Esophagus muscularis mucosa (tissue), 4 donors: ENCODE results near the gene TRAPPC6A. TPM values are rescaled to one million over a fixed set of nuclear protein-coding genes. Genes with fewer than 3 reads are reported as not detected.

ENCODE experiments used
- DNase-seq: peaks from one replicate; pipeline ENCODE4 v3.0.0-alpha.2; 2017; ENCODE audit errors: extremely low spot score
- H3K27ac ChIP-seq, 4 donors: fragments of 200-600 bp; sonication (generic); replicated peaks in 1 of 4; 1 replicate in 3 of 4; 2 replicates in 1 of 4; pipeline ENCODE4 v1.5.1; 2016 to 2019; ENCODE audit warnings: mild to moderate bottlenecking in 1 of 4
- H3K27me3 ChIP-seq, 4 donors: fragments of 200-600 bp; sonication (generic); one replicate each; pipeline versions ENCODE4 v1.5.1 to v1.6.0; 2016 to 2019
- H3K36me3 ChIP-seq, 4 donors: fragments of 200-600 bp; sonication (generic); one replicate each; pipeline ENCODE4 v1.5.1; 2016 to 2019
- H3K4me1 ChIP-seq, 4 donors: fragments of 200-600 bp; sonication (generic); one replicate each; pipeline ENCODE4 v1.5.1; 2016 to 2019
- H3K4me3 ChIP-seq, 4 donors: fragments of 200-600 bp; sonication (generic); 1 replicate in 2 of 4; 2 replicates in 2 of 4; pipeline ENCODE4 v1.5.1; 2016 to 2019; ENCODE audit warnings: mild to moderate bottlenecking in 4 of 4, moderate library complexity in 1 of 4
- H3K9me3 ChIP-seq, 4 donors: fragments of 200-600 bp; sonication (generic); 1 replicate in 3 of 4; 2 replicates in 1 of 4; pipeline ENCODE4 v1.5.1; 2016 to 2019
- EP300 ChIP-seq: sonication (generic); formaldehyde crosslinking; IDR thresholded peaks from one replicate; pipeline ENCODE4 v1.6.1; 2017; ENCODE audit warnings: antibody characterized with exemption
- POLR2A ChIP-seq: fragments of 450-650 bp; IDR thresholded peaks from one replicate; pipeline ENCODE4 v1.6.1; 2017; ENCODE audit warnings: antibody characterized with exemption, moderate library complexity, mild to moderate bottlenecking, low read depth
- POLR2AphosphoS5 ChIP-seq, 2 donors: sonication (generic); formaldehyde crosslinking; IDR thresholded peaks; one replicate each; pipeline ENCODE4 v1.6.1; 2017; ENCODE audit warnings: antibody characterized with exemption in 2 of 2
- WGBS: methylation state at CpG from one replicate; pipeline ENCODE4 v1.1.5; 2018; 5-methylcytosine and 5-hydroxymethylcytosine counted together
- intact Hi-C: fragments of 100-400 bp; cut with DNase I; formaldehyde crosslinking; loops from one replicate; pipeline ENCODE4 v1.15.1; 2023
- total RNA-seq, 4 donors: library from RNA; depleted of rRNA; stranded (reverse); fragments of >200 nt; gene quantifications; one replicate each; pipeline versions ENCODE4 v1.1.0 to v1.2.1, GENCODE V29; 2016
- TF ChIP-seq, protein P1 (sequence below), 3 experiments: fragments of 200-600 bp in 2 of 3; fragments of 450-650 bp in 1 of 3; sonication (generic) in 2 of 3; IDR thresholded peaks; one replicate each; pipeline ENCODE4 v1.5.1; 2017 to 2019; ENCODE audit warnings: antibody characterized with exemption in 3 of 3, mild to moderate bottlenecking in 2 of 3, moderate library complexity in 1 of 3

The TRAPPC6A gene
- total RNA-seq, 4 donors from 2014 or later, result 18.3 to 27.0 (median 19.4) TPM

DNA sequence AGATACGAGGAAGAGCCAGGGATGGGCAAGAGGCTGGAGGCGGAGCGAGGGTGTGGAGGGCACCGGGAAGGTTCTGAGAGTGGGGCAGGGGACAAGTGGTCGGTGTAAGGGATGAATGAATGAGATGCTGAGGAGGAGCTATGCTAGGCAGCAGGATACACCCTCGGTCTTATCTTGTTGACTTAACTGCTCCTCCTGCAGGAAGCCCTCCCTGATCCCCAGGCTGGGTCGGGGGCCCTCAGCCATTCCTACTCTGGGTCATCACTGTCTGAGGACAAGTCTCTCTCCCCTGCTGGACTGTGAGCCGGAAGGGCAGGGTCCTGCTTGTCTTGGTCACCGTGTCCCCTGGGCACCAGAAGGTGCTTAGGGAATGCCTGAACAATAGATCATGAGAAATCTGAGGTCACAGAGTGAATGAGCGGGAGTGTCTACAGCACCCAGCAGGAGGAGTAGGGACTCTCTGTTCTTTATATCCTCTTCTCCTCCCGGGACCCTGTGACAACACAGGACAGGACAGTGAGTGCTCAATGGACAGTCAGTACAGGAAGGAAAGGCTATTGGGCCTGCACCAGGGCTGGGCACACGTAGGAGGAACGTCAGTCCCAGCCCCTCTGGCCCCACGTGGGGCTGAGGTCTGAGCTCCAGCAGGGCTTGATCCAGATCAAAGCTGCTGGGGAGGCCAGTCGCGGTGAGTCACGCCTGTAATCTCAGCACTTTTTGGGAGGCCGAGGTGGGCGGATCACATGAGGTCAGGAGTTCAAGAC, 23.8 kb downstream of the TRAPPC6A start:
- Histone ChIP-seq H3K4me3 (peak overlapping the region; percentile 32 to 52 (median 44)), H3K27me3 (peaks cover 0 to 86% (median 36%) of the 10 kb centered on the region in 4 donors), H3K27ac (no peak overlapping the region), H3K36me3 (no peaks in the 10 kb centered on the region), H3K4me1 (peaks cover 23 to 35% (median 29%) of the 10 kb centered on the region in 4 donors), H3K9me3 (no peaks in the 10 kb centered on the region)
- TF ChIP-seq POLR2AphosphoS5 (IDR thresholded peaks at IDR 0.05), result no peak
- no peak for TF ChIP-seq POLR2A
- no peak for TF ChIP-seq EP300
- TF ChIP-seq, protein P1, sequence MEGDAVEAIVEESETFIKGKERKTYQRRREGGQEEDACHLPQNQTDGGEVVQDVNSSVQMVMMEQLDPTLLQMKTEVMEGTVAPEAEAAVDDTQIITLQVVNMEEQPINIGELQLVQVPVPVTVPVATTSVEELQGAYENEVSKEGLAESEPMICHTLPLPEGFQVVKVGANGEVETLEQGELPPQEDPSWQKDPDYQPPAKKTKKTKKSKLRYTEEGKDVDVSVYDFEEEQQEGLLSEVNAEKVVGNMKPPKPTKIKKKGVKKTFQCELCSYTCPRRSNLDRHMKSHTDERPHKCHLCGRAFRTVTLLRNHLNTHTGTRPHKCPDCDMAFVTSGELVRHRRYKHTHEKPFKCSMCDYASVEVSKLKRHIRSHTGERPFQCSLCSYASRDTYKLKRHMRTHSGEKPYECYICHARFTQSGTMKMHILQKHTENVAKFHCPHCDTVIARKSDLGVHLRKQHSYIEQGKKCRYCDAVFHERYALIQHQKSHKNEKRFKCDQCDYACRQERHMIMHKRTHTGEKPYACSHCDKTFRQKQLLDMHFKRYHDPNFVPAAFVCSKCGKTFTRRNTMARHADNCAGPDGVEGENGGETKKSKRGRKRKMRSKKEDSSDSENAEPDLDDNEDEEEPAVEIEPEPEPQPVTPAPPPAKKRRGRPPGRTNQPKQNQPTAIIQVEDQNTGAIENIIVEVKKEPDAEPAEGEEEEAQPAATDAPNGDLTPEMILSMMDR (IDR thresholded peaks at IDR 0.05), result no peak
- intact Hi-C loops, result no loop called here
- DNase-seq, result no peak
- WGBS, result 53% methylated on average over 19 of the region's 19 CpGs

DNA sequence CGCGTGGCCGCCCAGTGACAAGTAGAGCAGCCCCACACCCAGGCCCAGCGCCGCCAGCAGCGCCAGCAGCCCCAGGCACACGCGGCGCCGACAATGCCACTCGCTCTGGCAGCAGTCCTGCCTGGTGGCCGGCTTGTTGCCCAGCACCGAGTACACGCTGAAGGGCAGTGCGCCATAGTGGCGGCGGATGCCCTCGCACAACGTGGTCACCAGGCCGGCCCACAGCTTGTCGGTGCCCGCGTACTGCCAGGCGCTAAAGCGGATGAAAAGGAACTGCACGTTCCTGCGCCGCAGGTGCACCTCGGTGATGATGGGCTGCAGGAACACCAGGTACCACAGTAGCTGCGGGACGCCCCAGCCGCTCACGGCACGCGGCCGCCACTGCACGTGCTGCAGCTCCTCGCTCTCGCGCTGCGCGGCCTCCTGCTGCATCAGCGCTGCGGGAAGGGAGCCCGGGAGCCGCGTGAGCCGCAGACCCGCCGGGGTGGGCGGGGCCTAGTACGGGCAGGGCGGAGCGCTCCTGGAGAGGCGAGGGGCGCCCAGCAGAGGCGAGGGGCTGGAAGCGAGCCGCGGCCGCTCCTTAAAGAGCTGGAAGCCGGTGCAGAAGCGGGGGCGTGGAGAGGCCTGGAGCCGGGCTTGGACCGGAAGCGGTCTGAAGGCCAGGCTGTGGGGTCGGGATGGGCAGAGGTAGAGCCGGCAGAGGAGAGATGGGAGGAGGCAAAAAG, 24.5 kb downstream of the TRAPPC6A start:
- 2% methylated on average over 44 of the region's 69 CpGs for WGBS
- DNase-seq, result no peak

DNA sequence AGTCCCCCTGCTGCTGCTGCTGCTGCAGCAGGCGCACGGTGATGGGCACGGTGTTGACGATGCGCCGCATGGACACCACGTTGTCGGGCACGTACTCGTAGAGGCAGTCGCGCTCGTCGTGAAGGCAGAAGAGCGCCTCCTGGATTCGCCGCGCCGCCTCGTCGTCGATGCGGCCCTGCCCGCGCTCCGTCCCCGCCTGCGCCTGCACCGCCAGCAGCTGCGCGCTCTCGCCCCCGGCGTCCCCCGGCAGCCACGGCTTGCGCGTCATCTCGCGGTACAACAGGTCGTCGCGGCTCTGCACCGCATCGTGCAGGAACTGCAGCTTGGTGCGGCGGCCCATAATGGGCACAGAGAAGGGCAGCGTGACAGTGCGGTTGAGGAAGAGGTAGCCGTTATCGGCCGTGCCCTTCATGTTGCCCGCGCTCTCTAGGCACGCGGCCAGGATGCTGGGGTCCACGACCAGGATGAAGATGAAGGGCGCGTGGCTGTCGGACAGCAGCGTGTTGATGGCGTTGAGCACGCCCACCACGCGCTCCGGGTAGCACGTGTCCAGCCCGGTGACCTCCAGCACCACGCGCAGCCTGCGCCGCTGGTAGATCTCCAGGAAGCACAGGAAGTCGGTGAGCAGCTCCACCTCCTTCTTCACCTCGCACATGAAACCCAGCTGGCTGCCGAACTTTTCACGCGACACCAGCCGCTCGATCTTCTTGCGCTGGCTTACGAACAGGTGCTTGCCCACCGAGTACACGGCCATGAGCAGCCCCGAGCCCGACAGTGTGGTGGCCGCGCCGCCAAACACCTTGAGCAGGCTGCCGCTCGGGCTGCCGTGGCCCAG, 25.3 kb downstream of the TRAPPC6A start:
- no peaks in the 10 kb centered on the region for H3K9me3 ChIP-seq
- no peak for DNase-seq
- peak overlapping the region; percentile 32 to 52 (median 44) for H3K4me3 ChIP-seq
- peaks cover 0 to 7% (median 2%) of the 10 kb centered on the region in 4 donors for H3K36me3 ChIP-seq
- intact Hi-C loops, result no loop called here
- TF ChIP-seq POLR2AphosphoS5 (IDR thresholded peaks at IDR 0.05) (peak in 1 of 2 donors; percentile 45), POLR2A (no peak)
- H3K27me3 ChIP-seq, result peaks cover 0 to 71% (median 26%) of the 10 kb centered on the region in 4 donors
- H3K4me1 ChIP-seq, result peaks cover 23 to 35% (median 29%) of the 10 kb centered on the region in 4 donors
- H3K27ac ChIP-seq, result no peak overlapping the region
- WGBS, result 3% methylated on average over 35 of the region's 91 CpGs

More for the DNA sequence above, 24.5 kb downstream of the TRAPPC6A start:
- Histone ChIP-seq H3K27ac (no peak overlapping the region), H3K4me3 (peak overlapping the region; percentile 32 to 52 (median 44)), H3K27me3 (peaks cover 0 to 79% (median 28%) of the 10 kb centered on the region in 4 donors), H3K36me3 (peaks cover 0 to 2% (median under 1%) of the 10 kb centered on the region in 4 donors), H3K4me1 (peaks cover 23 to 35% (median 29%) of the 10 kb centered on the region in 4 donors), H3K9me3 (no peaks in the 10 kb centered on the region)
- TF ChIP-seq POLR2AphosphoS5 (IDR thresholded peaks at IDR 0.05), result peak in 1 of 2 donors; percentile 49
- TF ChIP-seq, protein P1 (IDR thresholded peaks at IDR 0.05), result no peak
- intact Hi-C loops, result no loop called here

DNA sequence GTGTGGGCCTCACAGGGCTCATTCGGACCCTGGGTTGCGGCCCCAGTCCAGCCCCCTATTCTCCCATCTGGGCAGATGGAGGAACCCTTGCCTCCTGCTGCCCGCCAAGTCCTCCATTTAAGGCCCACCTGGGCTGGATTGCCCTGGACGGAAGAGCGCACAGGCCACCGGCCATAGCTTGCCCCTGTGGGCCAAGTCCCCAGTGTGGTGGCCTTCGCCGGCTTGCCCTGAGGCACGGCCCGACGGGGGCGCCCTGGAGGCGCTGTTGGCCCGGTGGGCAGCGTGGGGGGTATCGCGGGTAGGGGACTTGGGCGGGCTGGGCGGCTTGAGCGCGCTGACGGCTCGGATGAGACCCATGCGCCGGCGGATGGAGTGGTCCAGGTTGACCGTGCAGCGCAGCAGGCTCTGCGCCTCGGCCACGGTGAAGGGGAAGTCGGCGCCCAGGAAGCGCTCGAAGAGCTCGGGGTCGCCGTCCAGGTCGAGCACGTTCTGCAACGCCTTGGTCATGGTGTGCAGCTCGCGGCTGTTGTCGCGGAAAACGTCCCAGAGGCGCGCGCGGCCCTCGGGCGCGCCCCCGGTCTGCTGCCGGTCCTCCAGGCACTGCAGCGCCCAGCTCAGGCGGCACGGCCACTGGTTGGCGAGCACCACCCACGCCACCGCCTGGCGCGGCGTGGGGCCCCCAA, 26.1 kb downstream of the TRAPPC6A start:
- no peaks in the 10 kb centered on the region for H3K9me3 ChIP-seq
- H3K27me3 ChIP-seq, result peaks cover 0 to 64% (median 26%) of the 10 kb centered on the region in 4 donors
- TF ChIP-seq, protein P1 (IDR thresholded peaks at IDR 0.05), result no peak
- TF ChIP-seq EP300, result no peak
- no peak for TF ChIP-seq POLR2A
- TF ChIP-seq POLR2AphosphoS5 (IDR thresholded peaks at IDR 0.05), result no peak
- H3K36me3 ChIP-seq, result peaks cover 0 to 14% (median 9%) of the 10 kb centered on the region in 4 donors
- WGBS, result 17% methylated on average over 23 of the region's 64 CpGs
- peaks cover 23 to 35% (median 29%) of the 10 kb centered on the region in 4 donors for H3K4me1 ChIP-seq
- H3K27ac ChIP-seq, result no peak overlapping the region
- DNase-seq, result no peak
- H3K4me3 ChIP-seq, result peak overlapping the region; percentile 32 to 52 (median 44)
- intact Hi-C loops, result no loop called here
